WERI-Rb-1 (cell line): ENCODE measurements around the gene RALY.
A peak's percentile ranks its signal among the peaks of the same experiment; 100 is the strongest.

ENCODE experiments used
- DNase-seq: peaks from one replicate; pipeline ENCODE4 v3.0.0-alpha.2; 2020
- H3K27ac ChIP-seq: fragments of 250-450 bp; sonication (Bioruptor Pico); 2 replicates; pipeline ENCODE4 v1.5.1; 2020; ENCODE audit warnings: mild to moderate bottlenecking, moderate library complexity
- H3K27me3 ChIP-seq: fragments of 250-450 bp; sonication (Bioruptor Pico); 2 replicates; pipeline ENCODE4 v1.5.1; 2021; ENCODE audit warnings: mild to moderate bottlenecking, low read depth, moderate library complexity; ENCODE audit not compliant: insufficient read depth, severe bottlenecking
- H3K36me3 ChIP-seq: fragments of 250-450 bp; sonication (Bioruptor Pico); 2 replicates; pipeline ENCODE4 v1.5.1; 2020; ENCODE audit warnings: mild to moderate bottlenecking, moderate library complexity
- H3K4me3 ChIP-seq: 2 replicates; pipeline ENCODE4 v1.5.1; 2011; ENCODE audit warnings: low read depth, mild to moderate bottlenecking, control low read depth, low read length
- H3K9me3 ChIP-seq: fragments of 250-450 bp; sonication (Bioruptor Pico); 2 replicates; pipeline ENCODE4 v1.5.1; 2021; ENCODE audit warnings: mild to moderate bottlenecking, moderate library complexity; ENCODE audit not compliant: severe bottlenecking
- CTCF ChIP-seq: IDR thresholded peaks from 2 replicates; pipeline ENCODE4 v1.5.1; 2011; ENCODE audit warnings: low read depth, mild to moderate bottlenecking, control low read depth, inconsistent platforms, low read length

The RALY gene

GRCh38 chr20:34070859-34071258 lies 77.1 kb downstream of the RALY start:
- H3K27ac ChIP-seq: no peak overlapping the region
- H3K36me3 ChIP-seq: peaks cover 18% of the 10 kb centered on the region
- no peak for TF ChIP-seq CTCF
- DNase-seq: no peak
- no peak overlapping the region for H3K4me3 ChIP-seq
- no peaks in the 10 kb centered on the region for H3K27me3 ChIP-seq
- H3K9me3 ChIP-seq: no peaks in the 10 kb centered on the region

GRCh38 chr20:34072076-34072475 lies 78.4 kb downstream of the RALY start:
- H3K4me3 ChIP-seq: no peak overlapping the region
- H3K36me3 ChIP-seq: peaks cover 30% of the 10 kb centered on the region
- H3K9me3 ChIP-seq: no peaks in the 10 kb centered on the region
- no peak for TF ChIP-seq CTCF
- no peak for DNase-seq
- H3K27me3 ChIP-seq: no peaks in the 10 kb centered on the region
- no peak overlapping the region for H3K27ac ChIP-seq

- no peak for TF ChIP-seq CTCF
- Histone ChIP-seq H3K27ac (no peak overlapping the region), H3K27me3 (no peaks in the 10 kb centered on the region), H3K4me3 (no peak overlapping the region), H3K9me3 (no peaks in the 10 kb centered on the region), H3K36me3 (peaks cover 37% of the 10 kb centered on the region)
- no peak for DNase-seq
Observed at GRCh38 chr20:34072778-34073177, 79.1 kb downstream of the RALY start.

- peaks cover 50% of the 10 kb centered on the region for H3K36me3 ChIP-seq
- DNase-seq: peak; percentile 62
- no peaks in the 10 kb centered on the region for H3K27me3 ChIP-seq
- no peak for TF ChIP-seq CTCF
- H3K4me3 ChIP-seq: no peak overlapping the region
- H3K9me3 ChIP-seq: no peaks in the 10 kb centered on the region
- peak overlapping the region; percentile 72 for H3K27ac ChIP-seq
Observed at GRCh38 chr20:34074101-34074760, 80.5 kb downstream of the RALY start.

GRCh38 chr20:34075647-34076046 lies 81.9 kb downstream of the RALY start:
- H3K27ac ChIP-seq: no peak overlapping the region
- no peak for DNase-seq
- no peaks in the 10 kb centered on the region for H3K27me3 ChIP-seq
- H3K4me3 ChIP-seq: no peak overlapping the region
- peaks cover 55% of the 10 kb centered on the region for H3K36me3 ChIP-seq
- TF ChIP-seq CTCF: peak; percentile 35
- no peaks in the 10 kb centered on the region for H3K9me3 ChIP-seq

GRCh38 chr20:34076952-34077351 lies 83.2 kb downstream of the RALY start:
- no peaks in the 10 kb centered on the region for H3K27me3 ChIP-seq
- H3K27ac ChIP-seq: no peak overlapping the region
- peaks cover 57% of the 10 kb centered on the region for H3K36me3 ChIP-seq
- H3K4me3 ChIP-seq: no peak overlapping the region
- no peak for DNase-seq
- no peaks in the 10 kb centered on the region for H3K9me3 ChIP-seq
- no peak for TF ChIP-seq CTCF
